ENCODE data around the gene RTEL1.

DNA sequence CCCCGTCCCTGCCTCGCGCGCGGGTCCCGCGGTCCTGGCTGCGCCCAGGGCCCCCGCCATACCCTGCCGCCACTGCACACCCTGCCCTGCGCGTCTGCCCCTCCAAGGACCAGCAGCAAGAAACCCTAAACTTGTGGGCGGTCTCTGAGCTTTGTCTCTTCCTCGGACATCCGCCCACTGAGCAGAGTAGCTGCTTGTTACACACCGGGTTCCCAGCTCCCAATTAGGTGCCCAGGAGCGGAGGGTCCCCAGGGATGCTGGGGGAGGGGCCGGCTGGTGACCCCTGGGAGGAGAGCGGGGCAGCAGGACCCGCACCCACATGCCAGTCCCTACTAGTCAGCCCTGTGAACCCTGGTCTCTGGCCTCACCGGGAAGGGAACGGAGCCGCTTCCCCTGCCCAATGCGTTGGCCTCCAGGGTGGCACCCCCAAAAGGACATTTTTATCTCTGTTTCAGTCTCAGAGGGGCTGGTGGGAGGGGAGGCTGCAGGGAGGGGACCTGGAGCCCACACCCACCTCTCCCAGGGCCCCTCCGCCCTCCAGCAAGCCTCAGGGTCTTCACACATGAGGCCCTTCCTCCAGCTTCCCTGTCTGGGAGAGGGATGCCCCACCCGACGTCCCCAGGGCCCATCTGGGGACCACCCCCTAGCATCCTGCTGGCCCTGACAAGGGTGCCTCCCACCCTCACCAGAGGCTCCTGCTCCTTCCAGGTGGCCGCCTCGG, 15.4 kb upstream of the RTEL1 start:
- TF ChIP-seq, protein P1, sequence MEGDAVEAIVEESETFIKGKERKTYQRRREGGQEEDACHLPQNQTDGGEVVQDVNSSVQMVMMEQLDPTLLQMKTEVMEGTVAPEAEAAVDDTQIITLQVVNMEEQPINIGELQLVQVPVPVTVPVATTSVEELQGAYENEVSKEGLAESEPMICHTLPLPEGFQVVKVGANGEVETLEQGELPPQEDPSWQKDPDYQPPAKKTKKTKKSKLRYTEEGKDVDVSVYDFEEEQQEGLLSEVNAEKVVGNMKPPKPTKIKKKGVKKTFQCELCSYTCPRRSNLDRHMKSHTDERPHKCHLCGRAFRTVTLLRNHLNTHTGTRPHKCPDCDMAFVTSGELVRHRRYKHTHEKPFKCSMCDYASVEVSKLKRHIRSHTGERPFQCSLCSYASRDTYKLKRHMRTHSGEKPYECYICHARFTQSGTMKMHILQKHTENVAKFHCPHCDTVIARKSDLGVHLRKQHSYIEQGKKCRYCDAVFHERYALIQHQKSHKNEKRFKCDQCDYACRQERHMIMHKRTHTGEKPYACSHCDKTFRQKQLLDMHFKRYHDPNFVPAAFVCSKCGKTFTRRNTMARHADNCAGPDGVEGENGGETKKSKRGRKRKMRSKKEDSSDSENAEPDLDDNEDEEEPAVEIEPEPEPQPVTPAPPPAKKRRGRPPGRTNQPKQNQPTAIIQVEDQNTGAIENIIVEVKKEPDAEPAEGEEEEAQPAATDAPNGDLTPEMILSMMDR (IDR thresholded peaks at IDR 0.05): no peak
- TF ChIP-seq EP300 (IDR thresholded peaks at IDR 0.05) (no peak), POLR2A (IDR thresholded peaks at IDR 0.05) (no peak)
